Panc1 (cell line): ENCODE data around the gene SREBF2. TPM values are rescaled to one million over a fixed set of nuclear protein-coding genes. Genes with fewer than 3 reads are reported as not detected.
A peak's percentile ranks its signal among the peaks of the same experiment; 100 is the strongest.

Experiments
- ATAC-seq: fragments of 200-7000 bp; cut with Tn5 transposase; 2 replicates; pipeline ENCODE4 v1.9.1; 2020; ENCODE audit warnings: mild to moderate bottlenecking, moderate library complexity
- BruUV-seq: library from RNA; stranded (reverse); fragments of 400-500 nt; replicated peaks from 2 replicates; lab custom pipeline; 2021; lab: Mats Ljungman, UMichigan
- CTCF ChIA-PET: fragments of 300-600 bp; sonication (Branson Sonifier 250); formaldehyde crosslinking; loops from one replicate; lab custom pipeline; 2022; ENCODE audit warnings: antibody characterized with exemption; lab: Charles Lee
- POLR2A ChIA-PET: fragments of 300-600 bp; sonication (Branson Sonifier 250); formaldehyde crosslinking; loops from one replicate; lab custom pipeline; 2022; ENCODE audit warnings: antibody characterized with exemption; lab: Charles Lee
- DNase-seq: peaks from one replicate; pipeline ENCODE4 v3.0.0-alpha.2; 2010; ENCODE audit warnings: low read depth, low spot score
- H3K27ac ChIP-seq: 2 replicates; pipeline ENCODE4 v1.5.1; 2011; ENCODE audit warnings: mild to moderate bottlenecking, low read length, inconsistent platforms
- H3K27me3 ChIP-seq: fragments of 200-500 bp; sonication (Bioruptor generic); 2 replicates; pipeline ENCODE4 v1.6.0; 2014; ENCODE audit warnings: low read length, inconsistent platforms; ENCODE audit not compliant: control insufficient read depth, insufficient read depth
- H3K36me3 ChIP-seq: fragments of 200-500 bp; sonication (Bioruptor generic); 2 replicates; pipeline ENCODE4 v1.5.1; 2014; ENCODE audit warnings: inconsistent platforms, mild to moderate bottlenecking, low read length, moderate library complexity; ENCODE audit not compliant: control insufficient read depth, insufficient read depth
- H3K4me1 ChIP-seq: 2 replicates; pipeline ENCODE4 v1.5.1; 2011; ENCODE audit warnings: inconsistent platforms, mild to moderate bottlenecking, low read length, moderate library complexity; ENCODE audit not compliant: control insufficient read depth, insufficient read depth
- H3K4me3 ChIP-seq, 2 experiments: 2 replicates each; pipeline ENCODE4 v1.5.1; 2011 to 2012; ENCODE audit warnings: low read depth in 2 of 2, low read length in 2 of 2, mild to moderate bottlenecking in 2 of 2, inconsistent platforms in 1 of 2, moderate library complexity in 1 of 2
- H3K9me3 ChIP-seq: fragments of 200-500 bp; sonication (Bioruptor generic); 2 replicates; pipeline ENCODE4 v1.5.1; 2014; ENCODE audit warnings: low read depth, mild to moderate bottlenecking, inconsistent platforms, low read length, moderate library complexity; ENCODE audit not compliant: control insufficient read depth, insufficient read depth
- POLR2AphosphoS5 ChIP-seq: IDR thresholded peaks from 2 replicates; pipeline ENCODE4 v1.6.1; 2012; ENCODE audit warnings: mild to moderate bottlenecking, low read depth, low read length, moderate library complexity
- REST ChIP-seq, 2 experiments: IDR thresholded peaks; 2 replicates each; pipeline ENCODE4 v1.6.1; 2011 to 2012; ENCODE audit warnings: low read depth in 2 of 2, control low read depth in 1 of 2, low read length in 1 of 2, mild to moderate bottlenecking in 1 of 2, moderate library complexity in 1 of 2; ENCODE audit not compliant: insufficient read depth in 1 of 2
- SIN3A ChIP-seq: IDR thresholded peaks from 2 replicates; pipeline ENCODE4 v1.6.1; 2012; ENCODE audit warnings: low read depth, mild to moderate bottlenecking, low read length, moderate library complexity, borderline replicate concordance; ENCODE audit not compliant: insufficient read depth
- TCF7L2 ChIP-seq: IDR thresholded peaks from 2 replicates; pipeline ENCODE4 v1.6.1; 2011; ENCODE audit warnings: mild to moderate bottlenecking, low read depth, low read length, inconsistent platforms
- in situ Hi-C: cut with HindIII; loops from 2 replicates; pipeline ENCODE4 v1.10.0; 2016; ENCODE audit warnings: low sequenced_read_pairs, low pct_unique_long_range_greater_than_20kb
- intact Hi-C: fragments of 100-400 bp; cut with micrococcal nuclease; formaldehyde crosslinking; loops from one replicate; pipeline ENCODE4 v1.10.0; 2022; ENCODE audit not compliant: unreplicated experiment
- total RNA-seq: library from RNA; stranded (reverse); gene quantifications from one replicate; pipeline ENCODE4 v1.2.1, GENCODE V29; 2021; ENCODE audit not compliant: unreplicated experiment
- TF ChIP-seq, protein P1 (sequence below): fragments of 450-650 bp; IDR thresholded peaks from 2 replicates; pipeline ENCODE4 v1.5.1; 2017; ENCODE audit warnings: mild to moderate bottlenecking

Gene SREBF2
- total RNA-seq, 1 experiment from 2014 or later: 73.0 TPM

DNA sequence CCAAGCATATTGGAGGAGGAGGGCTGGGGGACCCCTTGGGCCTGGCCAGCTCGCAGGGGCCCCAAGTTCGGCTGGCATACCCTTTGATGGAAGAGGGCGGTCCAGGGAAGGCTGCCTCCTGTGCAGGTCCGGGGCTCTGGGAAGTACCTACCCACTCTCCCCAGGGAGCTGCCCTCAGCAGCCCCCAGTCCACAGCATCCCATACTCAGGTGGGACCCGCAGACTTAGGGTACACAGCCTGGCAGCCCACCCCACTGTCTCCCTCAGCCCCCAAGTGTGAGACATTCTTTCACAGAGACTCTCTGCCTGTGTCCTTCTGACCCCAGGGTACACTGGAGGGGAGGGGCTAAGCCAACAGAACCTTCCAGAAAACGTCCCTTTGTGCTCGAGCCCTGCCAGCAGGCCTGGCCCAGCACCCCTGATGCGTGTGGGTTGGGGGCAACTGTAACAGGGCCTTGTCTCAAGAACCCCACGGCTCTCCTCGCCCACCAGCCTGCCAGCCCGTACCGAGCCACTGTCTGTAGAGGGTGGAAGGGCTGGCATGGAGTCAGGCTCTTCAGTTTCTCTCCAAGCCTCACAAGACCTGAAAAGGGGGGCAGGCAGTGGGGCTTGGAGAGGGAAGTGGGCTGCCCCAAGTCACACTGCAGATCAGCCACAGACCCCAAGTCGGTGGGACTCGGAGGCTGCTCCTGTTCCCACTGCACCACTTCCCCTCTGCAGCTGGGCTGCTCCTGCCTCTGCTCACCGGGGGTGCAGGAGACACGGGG is 100.7 kb downstream of the SREBF2 start:
- Histone ChIP-seq H3K9me3 (no peaks in the 10 kb centered on the region), H3K36me3 (no peaks in the 10 kb centered on the region), H3K27ac (no peak overlapping the region), H3K27me3 (no peaks in the 10 kb centered on the region), H3K4me1 (no peaks in the 10 kb centered on the region), H3K4me3 (no peak overlapping the region)
- TF ChIP-seq, protein P1, sequence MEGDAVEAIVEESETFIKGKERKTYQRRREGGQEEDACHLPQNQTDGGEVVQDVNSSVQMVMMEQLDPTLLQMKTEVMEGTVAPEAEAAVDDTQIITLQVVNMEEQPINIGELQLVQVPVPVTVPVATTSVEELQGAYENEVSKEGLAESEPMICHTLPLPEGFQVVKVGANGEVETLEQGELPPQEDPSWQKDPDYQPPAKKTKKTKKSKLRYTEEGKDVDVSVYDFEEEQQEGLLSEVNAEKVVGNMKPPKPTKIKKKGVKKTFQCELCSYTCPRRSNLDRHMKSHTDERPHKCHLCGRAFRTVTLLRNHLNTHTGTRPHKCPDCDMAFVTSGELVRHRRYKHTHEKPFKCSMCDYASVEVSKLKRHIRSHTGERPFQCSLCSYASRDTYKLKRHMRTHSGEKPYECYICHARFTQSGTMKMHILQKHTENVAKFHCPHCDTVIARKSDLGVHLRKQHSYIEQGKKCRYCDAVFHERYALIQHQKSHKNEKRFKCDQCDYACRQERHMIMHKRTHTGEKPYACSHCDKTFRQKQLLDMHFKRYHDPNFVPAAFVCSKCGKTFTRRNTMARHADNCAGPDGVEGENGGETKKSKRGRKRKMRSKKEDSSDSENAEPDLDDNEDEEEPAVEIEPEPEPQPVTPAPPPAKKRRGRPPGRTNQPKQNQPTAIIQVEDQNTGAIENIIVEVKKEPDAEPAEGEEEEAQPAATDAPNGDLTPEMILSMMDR: no peak
- TF ChIP-seq TCF7L2: no peak
- no peak for TF ChIP-seq SIN3A
- TF ChIP-seq REST (IDR thresholded peaks at IDR 0.05; ENCODE audit: insufficient read depth in 1 of 2, low read depth in 2 of 2, low read length in 1 of 2): no peak
- no peak for TF ChIP-seq POLR2AphosphoS5
- in situ Hi-C loops (no loop called here), intact Hi-C loops (no loop called here)
- ChIA-PET CTCF (no interaction called here), POLR2A (no interaction called here)
- BruUV-seq: no TSS peak
- DNase-seq (no peak), ATAC-seq (0 out of 2 replicates have a peak, but pooled peaks have one; percentile 29)

GRCh38 chr22:41934284-41935014 is 101.5 kb downstream of the SREBF2 start:
- no peaks in the 10 kb centered on the region for H3K27me3 ChIP-seq
- H3K9me3 ChIP-seq: no peaks in the 10 kb centered on the region
- DNase-seq (no peak), ATAC-seq (no peak)
- BruUV-seq: no TSS peak
- CTCF ChIA-PET: no interaction called here
- no peak overlapping the region for H3K27ac ChIP-seq
- no peaks in the 10 kb centered on the region for H3K36me3 ChIP-seq
- POLR2A ChIA-PET: no interaction called here
- in situ Hi-C loops (no loop called here), intact Hi-C loops (no loop called here)
- TF ChIP-seq POLR2AphosphoS5 (0 out of 2 replicates have a peak, but pooled peaks have one; percentile 25), REST (IDR thresholded peaks at IDR 0.05; ENCODE audit: insufficient read depth in 1 of 2, low read depth in 2 of 2, low read length in 1 of 2) (no peak)
- H3K4me3 ChIP-seq: no peak overlapping the region
- H3K4me1 ChIP-seq: no peaks in the 10 kb centered on the region
